HEK293 (cell line): ENCODE data around the gene IKZF4.
"Not testable (repeated sequence)": the region's sequence is repeated elsewhere in the genome, so short reads cannot be mapped to it uniquely, and the experiment has no call there.

Experiments used
- ZNF514 ChIP-seq: fragments of 450-650 bp; formaldehyde crosslinking; IDR thresholded peaks from 2 replicates; pipeline ENCODE4 v1.5.1; 2016; ENCODE audit warnings: missing biosample characterization, missing genetic modification characterization
- ZNF549 ChIP-seq: fragments of 450-650 bp; IDR thresholded peaks from 2 replicates; pipeline ENCODE4 v1.5.1; 2018; ENCODE audit warnings: missing biosample characterization, missing genetic modification characterization, mild to moderate bottlenecking, inconsistent platforms, moderate library complexity
- ZNF596 ChIP-seq: fragments of 450-650 bp; IDR thresholded peaks from 2 replicates; pipeline ENCODE4 v1.5.0; 2018; ENCODE audit warnings: missing biosample characterization, mild to moderate bottlenecking, missing genetic modification characterization, moderate library complexity
- TF ChIP-seq, protein P1 (sequence below): fragments of 450-650 bp; formaldehyde crosslinking; IDR thresholded peaks from 2 replicates; pipeline ENCODE4 v1.5.1; 2017; ENCODE audit warnings: missing biosample characterization, missing genetic modification characterization

DNA sequence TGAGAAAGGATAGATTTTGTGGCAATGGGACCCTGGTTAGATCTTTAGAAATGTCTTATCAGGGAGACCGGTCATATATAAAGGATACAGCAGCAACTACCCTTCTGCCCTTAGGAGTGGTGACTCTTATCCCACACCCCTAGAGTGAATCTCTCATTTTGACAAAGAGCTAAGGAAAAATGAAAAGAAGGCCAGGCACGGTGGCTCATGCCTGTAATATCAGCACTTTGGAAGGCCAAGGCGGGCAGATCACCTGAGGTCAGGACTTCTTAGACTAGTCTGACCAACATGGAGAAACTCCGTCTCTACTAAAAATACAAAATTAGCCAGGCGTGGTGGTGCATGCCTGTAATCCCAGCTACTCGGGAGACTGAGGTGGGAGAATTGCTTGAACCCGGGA, 34.9 kb upstream of the IKZF4 start:
- TF ChIP-seq ZNF596 (tag by site-specific recombination); ZNF549 (tag by site-specific recombination); ZNF514: not testable (repeated sequence)
- TF ChIP-seq, protein P1, sequence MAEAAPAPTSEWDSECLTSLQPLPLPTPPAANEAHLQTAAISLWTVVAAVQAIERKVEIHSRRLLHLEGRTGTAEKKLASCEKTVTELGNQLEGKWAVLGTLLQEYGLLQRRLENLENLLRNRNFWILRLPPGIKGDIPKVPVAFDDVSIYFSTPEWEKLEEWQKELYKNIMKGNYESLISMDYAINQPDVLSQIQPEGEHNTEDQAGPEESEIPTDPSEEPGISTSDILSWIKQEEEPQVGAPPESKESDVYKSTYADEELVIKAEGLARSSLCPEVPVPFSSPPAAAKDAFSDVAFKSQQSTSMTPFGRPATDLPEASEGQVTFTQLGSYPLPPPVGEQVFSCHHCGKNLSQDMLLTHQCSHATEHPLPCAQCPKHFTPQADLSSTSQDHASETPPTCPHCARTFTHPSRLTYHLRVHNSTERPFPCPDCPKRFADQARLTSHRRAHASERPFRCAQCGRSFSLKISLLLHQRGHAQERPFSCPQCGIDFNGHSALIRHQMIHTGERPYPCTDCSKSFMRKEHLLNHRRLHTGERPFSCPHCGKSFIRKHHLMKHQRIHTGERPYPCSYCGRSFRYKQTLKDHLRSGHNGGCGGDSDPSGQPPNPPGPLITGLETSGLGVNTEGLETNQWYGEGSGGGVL, result not testable (repeated sequence)
